NCI-H2171 treated with DMSO at 0.1 percent for 48 hours (cell line): ENCODE data around the gene INPP5J.

Experiments used
- DNase-seq: peaks from one replicate; lab custom pipeline; 2025; lab: John Stamatoyannopoulos, UW

Gene INPP5J

GRCh38 chr22:31126128-31126868 is 3.5 kb downstream of the INPP5J start:
- DNase-seq = no peak

- DNase-seq = no peak
These were observed 4.1 kb downstream of the INPP5J start for GRCh38 chr22:31126869-31127175.

GRCh38 chr22:31127181-31127772 is 4.5 kb downstream of the INPP5J start:
- no peak for DNase-seq

- no peak for DNase-seq
These were observed 5.4 kb downstream of the INPP5J start for GRCh38 chr22:31128156-31128555.

GRCh38 chr22:31130873-31131272 is 8.1 kb downstream of the INPP5J start:
- DNase-seq = no peak

- no peak for DNase-seq
These were observed 11.1 kb downstream of the INPP5J start for GRCh38 chr22:31133911-31134310.

GRCh38 chr22:31134688-31135087 is 11.9 kb downstream of the INPP5J start:
- no peak for DNase-seq

- DNase-seq = no peak
These were observed 12.9 kb downstream of the INPP5J start for GRCh38 chr22:31135706-31136105.

- no peak for DNase-seq
These were observed 13.4 kb downstream of the INPP5J start for GRCh38 chr22:31136155-31136554.

- no peak for DNase-seq
These were observed 13.9 kb downstream of the INPP5J start for GRCh38 chr22:31136711-31137110.

- DNase-seq = no peak
These were observed 15.0 kb downstream of the INPP5J start for GRCh38 chr22:31137721-31138120.

GRCh38 chr22:31138126-31138525 is 15.4 kb downstream of the INPP5J start:
- DNase-seq = no peak

GRCh38 chr22:31139066-31139465 is 16.3 kb downstream of the INPP5J start:
- no peak for DNase-seq

GRCh38 chr22:31139866-31140716 is 17.3 kb downstream of the INPP5J start, which contains the start of gene PLA2G3:
TSS of gene PLA2G3 (minus strand) at chr22:31140508. CDS start at chr22:31140354, 154 bp downstream.
- peak; percentile 90 for DNase-seq

- no peak for DNase-seq
These were observed 18.0 kb downstream of the INPP5J start for GRCh38 chr22:31140746-31141145.

GRCh38 chr22:31141551-31141950 is 18.8 kb downstream of the INPP5J start:
- no peak for DNase-seq

GRCh38 chr22:31142285-31142684 is 19.5 kb downstream of the INPP5J start:
- no peak for DNase-seq

- no peak for DNase-seq
These were observed 20.3 kb downstream of the INPP5J start for GRCh38 chr22:31143038-31143437.

- DNase-seq = no peak
These were observed 20.8 kb downstream of the INPP5J start for GRCh38 chr22:31143537-31143936.

GRCh38 chr22:31144223-31144622 is 21.5 kb downstream of the INPP5J start:
- no peak for DNase-seq

GRCh38 chr22:31148488-31148887 is 25.7 kb downstream of the INPP5J start:
- no peak for DNase-seq

GRCh38 chr22:31148953-31149627 is 26.3 kb downstream of the INPP5J start:
- peak; percentile 80 for DNase-seq
